Epithelial cell of esophagus (primary cell): ENCODE measurements around the gene TRIM43B.
"Not testable (repeated sequence)": the region's sequence is repeated elsewhere in the genome, so short reads cannot be mapped to it uniquely, and the experiment has no call there.

Experiments used
- DNase-seq: peaks from one replicate; pipeline ENCODE4 v3.0.0; 2010; ENCODE audit warnings: low read depth
- H3K4me3 ChIP-seq: 2 replicates; pipeline ENCODE4 v1.5.1; 2011; ENCODE audit warnings: mild to moderate bottlenecking, low read length, control low read depth
- CTCF ChIP-seq: IDR thresholded peaks from 2 replicates; pipeline ENCODE4 v1.5.1; 2011; ENCODE audit warnings: low read depth, mild to moderate bottlenecking, low read length, control low read depth, inconsistent platforms; ENCODE audit not compliant: insufficient read depth; ENCODE audit errors: missing control alignments

TRIM43B gene

GRCh38 chr2:95509408-95509807 lies 24.9 kb upstream of the TRIM43B start:
- TF ChIP-seq CTCF = no peak
- DNase-seq = no peak
- H3K4me3 ChIP-seq = no peak overlapping the region

GRCh38 chr2:95505222-95505621 lies 20.7 kb upstream of the TRIM43B start:
- no peak for DNase-seq
- TF ChIP-seq CTCF = no peak
- no peak overlapping the region for H3K4me3 ChIP-seq

- DNase-seq = no peak
- H3K4me3 ChIP-seq = no peak overlapping the region
- no peak for TF ChIP-seq CTCF
Observed at GRCh38 chr2:95500854-95501253, 16.3 kb upstream of the TRIM43B start.

GRCh38 chr2:95492076-95492475 lies 7.5 kb upstream of the TRIM43B start:
- not testable (repeated sequence) for H3K4me3 ChIP-seq
- DNase-seq = peak; percentile 45

- H3K4me3 ChIP-seq, DNase-seq: not testable (repeated sequence)
Observed at GRCh38 chr2:95475025-95475424, 9.5 kb downstream of the TRIM43B start.

GRCh38 chr2:95467984-95468383 lies 16.6 kb downstream of the TRIM43B start:
- DNase-seq, H3K4me3 ChIP-seq: not testable (repeated sequence)

- H3K4me3 ChIP-seq, DNase-seq: not testable (repeated sequence)
Observed at GRCh38 chr2:95466572-95466971, 18.0 kb downstream of the TRIM43B start.

GRCh38 chr2:95463292-95463691 lies 21.3 kb downstream of the TRIM43B start:
- not testable (repeated sequence) for H3K4me3 ChIP-seq, DNase-seq

GRCh38 chr2:95445317-95445716 lies 39.2 kb downstream of the TRIM43B start:
- H3K4me3 ChIP-seq, DNase-seq: not testable (repeated sequence)

GRCh38 chr2:95442474-95443099 lies 42.0 kb downstream of the TRIM43B start:
- not testable (repeated sequence) for DNase-seq, H3K4me3 ChIP-seq

- H3K4me3 ChIP-seq = not testable (repeated sequence)
Observed at GRCh38 chr2:95435872-95436209, 48.7 kb downstream of the TRIM43B start.

GRCh38 chr2:95435162-95435871 lies 49.2 kb downstream of the TRIM43B start:
- not testable (repeated sequence) for DNase-seq, H3K4me3 ChIP-seq

More at GRCh38 chr2:95435872-95436209, 48.7 kb downstream of the TRIM43B start:
- DNase-seq = not testable (repeated sequence)

GRCh38 chr2:95434507-95435076 lies 50.0 kb downstream of the TRIM43B start:
- peak; percentile 62 for DNase-seq
- H3K4me3 ChIP-seq = not testable (repeated sequence)

GRCh38 chr2:95433973-95434372 lies 50.6 kb downstream of the TRIM43B start:
- DNase-seq, H3K4me3 ChIP-seq: not testable (repeated sequence)

- DNase-seq, H3K4me3 ChIP-seq: not testable (repeated sequence)
Observed at GRCh38 chr2:95433373-95433772, 51.2 kb downstream of the TRIM43B start.
